ENCODE data around the gene LINGO3. TPM values are rescaled to one million over a fixed set of nuclear protein-coding genes. Genes with fewer than 3 reads are reported as not detected.

Gene LINGO3
- total and polyA plus RNA-seq, 2 donors (not counting 3 experiments of a cell fraction or from before 2014, with no cell fraction given), result not detected

DNA sequence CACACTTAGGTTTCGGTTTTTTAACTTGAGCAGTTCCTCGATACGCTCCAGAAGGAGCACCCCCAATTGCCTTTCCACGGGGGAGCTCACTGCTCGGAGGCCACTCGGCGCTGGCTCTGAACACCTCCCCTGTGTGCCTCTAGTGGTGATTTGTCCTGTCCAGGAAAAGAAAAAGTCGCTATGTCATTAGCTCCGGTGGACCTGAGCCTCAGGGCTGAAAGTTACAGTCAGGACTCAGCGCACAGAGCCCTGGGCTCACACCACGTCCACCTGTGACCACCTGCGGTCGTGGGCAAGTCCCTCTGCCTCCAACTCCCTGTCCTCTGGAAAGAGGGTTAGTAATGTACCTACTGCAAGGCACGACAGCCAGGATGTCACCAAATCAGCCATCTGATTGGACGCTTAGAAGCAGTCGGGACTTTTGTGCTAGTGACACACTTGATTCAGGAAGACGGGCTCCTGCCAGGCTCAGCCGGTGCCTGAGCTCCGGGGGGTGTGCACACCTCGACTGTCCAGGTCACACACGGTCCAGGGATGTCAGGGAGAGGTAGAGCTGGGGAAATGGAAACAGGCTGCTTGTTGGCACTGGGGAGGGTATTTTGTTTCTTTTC, 48.2 kb upstream of the LINGO3 start:
- no peaks in the 10 kb centered on the region for H3K9me3 ChIP-seq (replicated peaks; ENCODE audit: control insufficient read depth, insufficient read depth, low read length)
- no peaks in the 10 kb centered on the region for H4K20me1 ChIP-seq (replicated peaks; ENCODE audit: control insufficient read depth, extremely low read depth, insufficient read depth, low read length)
- H3K27me3 ChIP-seq (ENCODE audit: control insufficient read depth in 2 of 2, insufficient read depth in 2 of 2, low read length in 2 of 2), result peaks cover 5 to 11% of the 10 kb centered on the region in 2 experiments
- H3K9ac ChIP-seq (replicated peaks; ENCODE audit: extremely low read depth, insufficient read depth, low read length), result no peak overlapping the region
- no peak overlapping the region for H3K27ac ChIP-seq (ENCODE audit: insufficient read depth, low read depth, low read length)
- no peaks in the 10 kb centered on the region for H3K79me2 ChIP-seq (ENCODE audit: control insufficient read depth, insufficient read depth, low read length)
- peaks cover 0 to 7% of the 10 kb centered on the region in 2 experiments for H3K36me3 ChIP-seq (ENCODE audit: control insufficient read depth in 2 of 2, extremely low read depth in 1 of 2, insufficient read depth in 2 of 2, low read length in 2 of 2)
- DNase-seq (ENCODE audit: low read depth, low spot score) (no peak), FAIRE-seq (no peak)
- H3K9me1 ChIP-seq (replicated peaks; ENCODE audit: control insufficient read depth, extremely low read depth, insufficient read depth, low read length), result no peaks in the 10 kb centered on the region
- H3K4me3 ChIP-seq (replicated peaks in 1 of 3; ENCODE audit: insufficient read depth in 1 of 3, low read depth in 1 of 3, low read length in 3 of 3), result no peak overlapping the region
- H2AFZ ChIP-seq (ENCODE audit: low read depth, low read length), result no peak overlapping the region
- CTCF ChIA-PET, result interaction anchor here (2.5 kb wide), 1 partner anchor 9 kb away, joined by 8 read pairs; no protein-coding TSS in a partner anchor
- POLR2A ChIA-PET, result no interaction called here
- dilution Hi-C loops (cut with MboI; ENCODE audit: extremely low pct_ligation_motif_present, low sequenced_read_pairs) (no loop called here), intact Hi-C loops (cut with micrococcal nuclease) (no loop called here)
- H3K4me2 ChIP-seq (ENCODE audit: insufficient read depth, low read length), result no peak overlapping the region
- no TSS peak for BruUV-seq (replicated peaks)
- no peaks in the 10 kb centered on the region for H3K4me1 ChIP-seq (ENCODE audit: control insufficient read depth, extremely low read depth, insufficient read depth, low read length)
- TF ChIP-seq, protein P1, sequence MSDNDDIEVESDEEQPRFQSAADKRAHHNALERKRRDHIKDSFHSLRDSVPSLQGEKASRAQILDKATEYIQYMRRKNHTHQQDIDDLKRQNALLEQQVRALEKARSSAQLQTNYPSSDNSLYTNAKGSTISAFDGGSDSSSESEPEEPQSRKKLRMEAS (IDR thresholded peaks at IDR 0.05; ENCODE audit: insufficient read depth, insufficient read length), result no peak
- TF ChIP-seq FOS (IDR thresholded peaks at IDR 0.05; ENCODE audit: borderline replicate concordance, insufficient read depth, low read length) (no peak), JUN (IDR thresholded peaks at IDR 0.05; ENCODE audit: borderline replicate concordance, insufficient read depth, insufficient read length, low read depth) (no peak), GATA2 (IDR thresholded peaks at IDR 0.05; ENCODE audit: insufficient read depth, insufficient read length, low read depth, low read length) (no peak), POLR2AphosphoS5 (IDR thresholded peaks at IDR 0.05; ENCODE audit: insufficient read depth, low read depth, low read length) (no peak), EZH2 (IDR thresholded peaks at IDR 0.05; ENCODE audit: borderline replicate concordance, low read depth, low read length, severe bottlenecking) (no peak), MYC (IDR thresholded peaks at IDR 0.05; ENCODE audit: low read depth, low read length) (no peak), POLR2A (IDR thresholded peaks at IDR 0.05; ENCODE audit: low read depth, low read length) (no peak)
- TF ChIP-seq, protein P2, sequence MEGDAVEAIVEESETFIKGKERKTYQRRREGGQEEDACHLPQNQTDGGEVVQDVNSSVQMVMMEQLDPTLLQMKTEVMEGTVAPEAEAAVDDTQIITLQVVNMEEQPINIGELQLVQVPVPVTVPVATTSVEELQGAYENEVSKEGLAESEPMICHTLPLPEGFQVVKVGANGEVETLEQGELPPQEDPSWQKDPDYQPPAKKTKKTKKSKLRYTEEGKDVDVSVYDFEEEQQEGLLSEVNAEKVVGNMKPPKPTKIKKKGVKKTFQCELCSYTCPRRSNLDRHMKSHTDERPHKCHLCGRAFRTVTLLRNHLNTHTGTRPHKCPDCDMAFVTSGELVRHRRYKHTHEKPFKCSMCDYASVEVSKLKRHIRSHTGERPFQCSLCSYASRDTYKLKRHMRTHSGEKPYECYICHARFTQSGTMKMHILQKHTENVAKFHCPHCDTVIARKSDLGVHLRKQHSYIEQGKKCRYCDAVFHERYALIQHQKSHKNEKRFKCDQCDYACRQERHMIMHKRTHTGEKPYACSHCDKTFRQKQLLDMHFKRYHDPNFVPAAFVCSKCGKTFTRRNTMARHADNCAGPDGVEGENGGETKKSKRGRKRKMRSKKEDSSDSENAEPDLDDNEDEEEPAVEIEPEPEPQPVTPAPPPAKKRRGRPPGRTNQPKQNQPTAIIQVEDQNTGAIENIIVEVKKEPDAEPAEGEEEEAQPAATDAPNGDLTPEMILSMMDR (IDR thresholded peaks at IDR 0.05; ENCODE audit: extremely low read depth in 1 of 2, insufficient read depth in 1 of 2, low read depth in 1 of 2, low read length in 2 of 2), result no peak

All from endothelial cell of umbilical vein (primary cell).